ENCODE results near the gene MYL3.

MYL3 gene

GRCh38 chr3:46863261-46863782 lies at the start of gene MYL3:
Gene MYL3, minus strand, starts transcription at chr3:46863444. Its CDS starts 54 bp downstream, at chr3:46863390.
- no peak for TF ChIP-seq FOXM1 (IDR thresholded peaks at IDR 0.05; ENCODE audit: borderline replicate concordance, low read depth)
- no peak for TF ChIP-seq CEBPB (IDR thresholded peaks at IDR 0.05)
- no peak for TF ChIP-seq YY1 (IDR thresholded peaks at IDR 0.05; ENCODE audit: low read depth)
- no peak for TF ChIP-seq RAD21 (IDR thresholded peaks at IDR 0.05; ENCODE audit: low read depth)
- no peak for TF ChIP-seq NFIC (IDR thresholded peaks at IDR 0.05)
- no peak for TF ChIP-seq USF1 (IDR thresholded peaks at IDR 0.05)
- TF ChIP-seq TCF12 (IDR thresholded peaks at IDR 0.05; ENCODE audit: low read depth) = no peak
- no peak for TF ChIP-seq REST (IDR thresholded peaks at IDR 0.05; ENCODE audit: low read depth)

GRCh38 chr3:46912986-46913385 lies 49.7 kb upstream of the MYL3 start:
- TF ChIP-seq NFIC (IDR thresholded peaks at IDR 0.05) (no peak), EP300 (IDR thresholded peaks at IDR 0.05; ENCODE audit: borderline replicate concordance) (no peak), YY1 (IDR thresholded peaks at IDR 0.05; ENCODE audit: low read depth) (no peak), TCF12 (IDR thresholded peaks at IDR 0.05; ENCODE audit: low read depth) (no peak), MAX (IDR thresholded peaks at IDR 0.05) (no peak), CEBPB (IDR thresholded peaks at IDR 0.05) (no peak), ZBTB7A (IDR thresholded peaks at IDR 0.05; ENCODE audit: low read depth) (no peak), RAD21 (IDR thresholded peaks at IDR 0.05; ENCODE audit: low read depth) (no peak), TAF1 (IDR thresholded peaks at IDR 0.05; ENCODE audit: low read depth) (no peak), USF1 (IDR thresholded peaks at IDR 0.05) (no peak), CREB1 (IDR thresholded peaks at IDR 0.05; ENCODE audit: low read depth) (no peak), TEAD4 (IDR thresholded peaks at IDR 0.05) (no peak), FOXM1 (IDR thresholded peaks at IDR 0.05; ENCODE audit: borderline replicate concordance, low read depth) (no peak), REST (IDR thresholded peaks at IDR 0.05; ENCODE audit: low read depth) (no peak), EGR1 (IDR thresholded peaks at IDR 0.05) (no peak)

GRCh38 chr3:46910166-46910760 lies 47.0 kb upstream of the MYL3 start:
- no peak for TF ChIP-seq TCF12 (IDR thresholded peaks at IDR 0.05; ENCODE audit: low read depth)
- no peak for TF ChIP-seq FOXM1 (IDR thresholded peaks at IDR 0.05; ENCODE audit: borderline replicate concordance, low read depth)
- TF ChIP-seq REST (IDR thresholded peaks at IDR 0.05; ENCODE audit: low read depth) = no peak
- TF ChIP-seq MAX (IDR thresholded peaks at IDR 0.05) = no peak
- TF ChIP-seq CEBPB (IDR thresholded peaks at IDR 0.05) = no peak
- no peak for TF ChIP-seq RAD21 (IDR thresholded peaks at IDR 0.05; ENCODE audit: low read depth)
- TF ChIP-seq USF1 (IDR thresholded peaks at IDR 0.05) = no peak
- no peak for TF ChIP-seq CREB1 (IDR thresholded peaks at IDR 0.05; ENCODE audit: low read depth)
- TF ChIP-seq EP300 (IDR thresholded peaks at IDR 0.05; ENCODE audit: borderline replicate concordance) = no peak
- no peak for TF ChIP-seq YY1 (IDR thresholded peaks at IDR 0.05; ENCODE audit: low read depth)
- TF ChIP-seq NFIC (IDR thresholded peaks at IDR 0.05) = no peak
- no peak for TF ChIP-seq EGR1 (IDR thresholded peaks at IDR 0.05)
- no peak for TF ChIP-seq TAF1 (IDR thresholded peaks at IDR 0.05; ENCODE audit: low read depth)
- no peak for TF ChIP-seq TEAD4 (IDR thresholded peaks at IDR 0.05)
- TF ChIP-seq ZBTB7A (IDR thresholded peaks at IDR 0.05; ENCODE audit: low read depth) = no peak
